Middle frontal gyrus (tissue), 1 donor: ENCODE results near the gene EVI2B.
"Not testable (repeated sequence)": the region's sequence is repeated elsewhere in the genome, so short reads cannot be mapped to it uniquely, and the experiment has no call there.

Experiments used
- DNase-seq: peaks from one replicate; pipeline ENCODE4 v3.0.0-alpha.2; 2015; ENCODE audit warnings: low spot score; ENCODE audit errors: extremely low spot score

EVI2B gene

GRCh38 chr17:31269578-31269983, 44.3 kb downstream of the EVI2B start:
- DNase-seq, result no peak

GRCh38 chr17:31269036-31269577, 44.7 kb downstream of the EVI2B start:
- DNase-seq, result no peak

GRCh38 chr17:31266042-31266441, 47.8 kb downstream of the EVI2B start:
- no peak for DNase-seq

GRCh38 chr17:31262923-31263322, 50.9 kb downstream of the EVI2B start:
- not testable (repeated sequence) for DNase-seq

- DNase-seq, result no peak
Measured at GRCh38 chr17:31261601-31262000, 52.3 kb downstream of the EVI2B start.

GRCh38 chr17:31260151-31260550, 53.7 kb downstream of the EVI2B start:
- no peak for DNase-seq

- no peak for DNase-seq
Measured at GRCh38 chr17:31256936-31257335, 56.9 kb downstream of the EVI2B start.

- no peak for DNase-seq
Measured at GRCh38 chr17:31254654-31255053, 59.2 kb downstream of the EVI2B start.
